Kidney (tissue), 14 donors: ENCODE results near the gene ANO4. TPM values are rescaled to one million over a fixed set of nuclear protein-coding genes. Genes with fewer than 3 reads are reported as not detected.

Source experiments
- DNase-seq, 5 donors: peaks; one replicate each; pipeline ENCODE4 v3.0.0-alpha.2; 2013 to 2020
- FAIRE-seq: peaks from 2 replicates; lab custom pipeline; 2012; peaks lifted over from hg19 to GRCh38; lab: Jason Lieb, UNC
- H3K27ac ChIP-seq, 2 donors: one replicate each; pipeline ENCODE4 v1.7.0; 2013; ENCODE audit warnings: low read depth in 2 of 2, low read length in 2 of 2, inconsistent platforms in 1 of 2
- H3K27me3 ChIP-seq: one replicate; pipeline ENCODE4 v1.7.1; 2013; ENCODE audit warnings: low read length, inconsistent platforms; ENCODE audit not compliant: control insufficient read depth, insufficient read depth
- H3K36me3 ChIP-seq, 3 donors: one replicate each; pipeline versions ENCODE4 v1.7.0 to v1.7.1; 2013; ENCODE audit warnings: low read length in 3 of 3, control low read depth in 1 of 3, inconsistent platforms in 1 of 3; ENCODE audit not compliant: insufficient read depth in 3 of 3, control insufficient read depth in 2 of 3
- H3K4me1 ChIP-seq, 3 donors: one replicate each; pipeline versions ENCODE4 v1.7.0 to v1.7.1; 2013; ENCODE audit warnings: low read length in 3 of 3, inconsistent platforms in 1 of 3, low read depth in 1 of 3; ENCODE audit not compliant: control insufficient read depth in 2 of 3, insufficient read depth in 2 of 3
- H3K4me3 ChIP-seq, 3 donors: one replicate each; pipeline versions ENCODE4 v1.7.0 to v1.8.1; 2013; ENCODE audit warnings: low read length in 3 of 3, control low read depth in 1 of 3, inconsistent platforms in 1 of 3
- H3K9ac ChIP-seq, 3 donors: one replicate each; pipeline versions ENCODE4 v1.7.0 to v1.7.1; 2013; ENCODE audit warnings: low read length in 3 of 3, control low read depth in 1 of 3, inconsistent platforms in 1 of 3
- H3K9me3 ChIP-seq, 3 donors: one replicate each; pipeline versions ENCODE4 v1.7.0 to v1.7.1; 2013; ENCODE audit warnings: low read length in 3 of 3, control low read depth in 1 of 3, inconsistent platforms in 1 of 3; ENCODE audit not compliant: control insufficient read depth in 2 of 3, insufficient read depth in 1 of 3
- CTCF ChIP-seq: IDR thresholded peaks from 3 replicates; pipeline ENCODE4 v1.5.1; 2012; ENCODE audit warnings: mild to moderate bottlenecking, moderate library complexity, borderline replicate concordance; ENCODE audit not compliant: insufficient read depth; ENCODE audit errors: extremely low read depth
- intact Hi-C: fragments of 100-400 bp; cut with DNase I; formaldehyde crosslinking; loops from one replicate; pipeline ENCODE4 v1.11.1; 2022
- polyA plus RNA-seq: library from polyadenylated mRNA; stranded (reverse); fragments of 350-450 nt; fragmentation: Illumina TruSeq; extraction: RNeasy Lipid Tissue Mini Kit (QIAGEN cat#74804); gene quantifications from one replicate; pipeline ENCODE4 v1.2.3, GENCODE V29; 2014; ENCODE audit warnings: low read depth, low replicate concordance; ENCODE audit not compliant: insufficient read depth
- total RNA-seq: library from RNA; stranded (reverse); fragmentation: NEBNext Ultra II Directional; extraction: Animal tissue kit (Norgen Biotek cat#: 25700); gene quantifications from one replicate; pipeline ENCODE4 v1.2.1, GENCODE V29; 2021
- donor health status: control.
- donor health status: control.
- donor health status: control.
- donor health status: control.
- donor health status: control.
- donor health status: DM: yes; HTN: yes; CAD: no.
- donor health status: Normal renal cell carcinoma (clear cell type).

The ANO4 gene
- total and polyA plus RNA-seq, 2 donors from 2014 or later = 0.82 to 2.9 TPM

- Histone ChIP-seq H3K9ac (no peak overlapping the region), H3K9me3 (no peaks in the 10 kb centered on the region), H3K4me3 (no peak overlapping the region), H3K27me3 (no peaks in the 10 kb centered on the region), H3K36me3 (no peaks in the 10 kb centered on the region), H3K4me1 (no peaks in the 10 kb centered on the region), H3K27ac (no peak overlapping the region)
- no peak for DNase-seq
- no peak for FAIRE-seq
- TF ChIP-seq CTCF = no peak
- intact Hi-C loops = no loop called here
Observed at GRCh38 chr12:100951756-100952155, 157.2 kb downstream of the ANO4 start.

- DNase-seq (no peak), FAIRE-seq (no peak)
- H3K9ac ChIP-seq = no peak overlapping the region
- TF ChIP-seq CTCF = no peak
- no peaks in the 10 kb centered on the region for H3K27me3 ChIP-seq
- no peak overlapping the region for H3K27ac ChIP-seq
- H3K9me3 ChIP-seq = no peaks in the 10 kb centered on the region
- intact Hi-C loops = no loop called here
- H3K4me1 ChIP-seq = no peaks in the 10 kb centered on the region
- no peaks in the 10 kb centered on the region for H3K36me3 ChIP-seq
- no peak overlapping the region for H3K4me3 ChIP-seq
Observed at GRCh38 chr12:100953217-100953616, 158.6 kb downstream of the ANO4 start.

- TF ChIP-seq CTCF = no peak
- H3K4me1 ChIP-seq = no peaks in the 10 kb centered on the region
- no peak for DNase-seq
- FAIRE-seq = no peak
- no peaks in the 10 kb centered on the region for H3K9me3 ChIP-seq
- no peaks in the 10 kb centered on the region for H3K27me3 ChIP-seq
- H3K36me3 ChIP-seq = no peaks in the 10 kb centered on the region
- H3K4me3 ChIP-seq = no peak overlapping the region
- no peak overlapping the region for H3K27ac ChIP-seq
- no peak overlapping the region for H3K9ac ChIP-seq
- intact Hi-C loops = no loop called here
Observed at GRCh38 chr12:100953677-100954076, 159.1 kb downstream of the ANO4 start.

GRCh38 chr12:100954118-100954517, 159.5 kb downstream of the ANO4 start:
- no peak for TF ChIP-seq CTCF
- Histone ChIP-seq H3K4me1 (no peaks in the 10 kb centered on the region), H3K36me3 (no peaks in the 10 kb centered on the region), H3K27ac (no peak overlapping the region), H3K9me3 (no peaks in the 10 kb centered on the region), H3K9ac (no peak overlapping the region), H3K4me3 (no peak overlapping the region), H3K27me3 (no peaks in the 10 kb centered on the region)
- intact Hi-C loops = no loop called here
- DNase-seq (no peak), FAIRE-seq (no peak)
